DMS114 treated with DMSO at 0.1 percent for 48 hours (cell line): ENCODE measurements around the gene CD37.

Experiments used
- DNase-seq: peaks from one replicate; lab custom pipeline; 2025; ENCODE audit not compliant: unreplicated experiment; lab: John Stamatoyannopoulos, UW

CD37 gene

GRCh38 chr19:49378512-49378911, 43.3 kb downstream of the CD37 start:
- no peak for DNase-seq

DNA sequence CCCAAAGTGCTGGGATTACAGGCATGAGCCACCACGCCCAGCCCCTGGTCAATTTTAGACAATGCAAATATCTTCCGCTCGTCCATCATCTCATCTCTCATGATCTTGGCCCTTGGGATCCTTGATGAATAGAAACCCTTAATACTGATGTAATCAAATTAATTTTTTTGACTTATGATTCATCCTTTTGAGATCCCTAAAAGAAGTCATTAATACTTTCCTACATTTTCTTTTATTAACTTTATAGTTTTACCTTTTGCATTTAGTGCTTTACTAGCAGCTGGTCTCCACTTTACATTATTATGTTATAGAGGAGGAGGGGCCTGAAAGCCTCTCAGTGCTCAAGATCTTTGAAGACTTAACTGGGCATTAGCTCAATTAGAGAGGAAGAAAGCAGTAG, 45.2 kb downstream of the CD37 start:
- no peak for DNase-seq

GRCh38 chr19:49382639-49383038, 47.4 kb downstream of the CD37 start:
- DNase-seq = no peak

- DNase-seq = no peak
These were observed 48.4 kb downstream of the CD37 start for GRCh38 chr19:49383599-49383998.

GRCh38 chr19:49387936-49388372, 52.7 kb downstream of the CD37 start, which contains the start of gene KASH5:
KASH5 (plus strand) TSS chr19:49388249; CDS start chr19:49390884, 2,635 bp downstream.
- DNase-seq = peak; percentile 68

- DNase-seq = no peak
These were observed 54.2 kb downstream of the CD37 start for GRCh38 chr19:49389406-49389805.
